IPS-18c (cell line): Measurements from ENCODE around the gene IL3RA.
"Not testable (repeated sequence)": the region's sequence is repeated elsewhere in the genome, so short reads cannot be mapped to it uniquely, and the experiment has no call there.

ENCODE experiments used
- H3K4me3 ChIP-seq: 2 replicates; pipeline ENCODE4 v1.7.0; 2013; ENCODE audit warnings: low read depth, mild to moderate bottlenecking, low read length, moderate library complexity; ENCODE audit not compliant: insufficient read depth
- H3K9me3 ChIP-seq: one replicate; pipeline ENCODE4 v1.6.1; 2013; ENCODE audit warnings: mild to moderate bottlenecking, low read length, moderate library complexity; ENCODE audit not compliant: control insufficient read depth, insufficient read depth

Gene IL3RA

DNA sequence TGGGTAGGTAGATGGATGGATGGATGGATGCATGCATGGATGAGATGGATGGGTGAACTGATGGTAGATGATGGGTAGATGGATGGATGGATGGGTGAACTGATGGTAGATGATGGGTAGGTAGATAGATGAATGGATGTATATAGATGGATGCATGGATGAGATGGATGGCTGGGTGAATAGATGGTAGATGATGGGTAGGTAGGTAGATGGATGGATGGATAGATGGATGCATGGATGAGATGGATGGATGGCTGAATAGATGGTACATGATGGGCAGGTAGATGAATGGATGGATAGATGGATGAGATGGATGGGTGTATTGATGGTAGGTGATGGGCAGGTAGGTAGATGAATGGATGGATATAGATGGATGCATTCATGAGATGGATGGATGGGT is 70.5 kb downstream of the IL3RA start:
- H3K4me3 ChIP-seq, result no peak overlapping the region

DNA sequence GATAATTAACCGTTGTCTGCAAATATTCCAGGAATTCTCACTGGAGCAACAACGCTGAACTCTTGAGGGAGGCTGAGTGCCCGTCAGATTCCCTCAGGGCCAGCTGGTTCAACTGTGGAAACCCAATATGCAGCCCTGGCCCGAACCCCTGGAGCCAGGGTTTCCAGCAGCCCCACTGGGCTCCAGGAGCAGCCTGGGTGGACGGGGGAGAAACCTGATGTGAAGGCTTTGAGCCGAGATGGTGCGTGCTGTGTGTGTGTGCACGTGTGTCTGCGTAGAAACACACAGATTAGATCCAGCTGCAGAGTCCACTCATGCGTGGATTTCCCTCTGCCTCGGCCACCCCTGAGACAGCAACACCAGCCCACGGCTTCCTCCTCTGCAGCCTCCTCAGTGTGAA is 74.7 kb downstream of the IL3RA start:
- no peaks in the 10 kb centered on the region for H3K9me3 ChIP-seq
- no peak overlapping the region for H3K4me3 ChIP-seq

More for the DNA sequence above, 70.5 kb downstream of the IL3RA start:
- H3K9me3 ChIP-seq, result no peaks in the 10 kb centered on the region

GRCh38 chrX:1412551-1413161 is 76.1 kb downstream of the IL3RA start:
- no peaks in the 10 kb centered on the region for H3K9me3 ChIP-seq
- no peak overlapping the region for H3K4me3 ChIP-seq

DNA sequence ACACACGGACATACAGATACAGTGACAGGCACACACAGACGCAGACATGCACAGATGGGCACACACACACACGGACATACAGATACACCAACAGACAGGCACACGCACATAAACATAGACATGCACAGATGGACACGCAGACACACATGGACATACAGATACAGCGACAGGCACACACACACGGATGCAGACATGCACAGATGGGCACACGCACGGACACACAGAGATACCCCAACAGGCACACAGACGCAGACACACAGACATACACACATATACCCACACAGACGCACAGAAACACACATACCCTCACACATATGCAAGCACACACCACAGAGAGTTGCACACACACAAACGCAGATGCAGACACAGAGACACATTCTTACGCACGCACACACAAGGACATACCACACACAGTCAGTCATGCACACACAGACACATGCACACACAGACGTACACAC is 79.8 kb downstream of the IL3RA start:
- Histone ChIP-seq H3K4me3 (no peak overlapping the region), H3K9me3 (no peaks in the 10 kb centered on the region)

GRCh38 chrX:1416965-1417760 is 80.6 kb downstream of the IL3RA start:
- no peak overlapping the region for H3K4me3 ChIP-seq

GRCh38 chrX:1417921-1418771 is 81.6 kb downstream of the IL3RA start:
- H3K9me3 ChIP-seq, result peaks cover 4% of the 10 kb centered on the region
- no peak overlapping the region for H3K4me3 ChIP-seq

More at GRCh38 chrX:1416965-1417760, 80.6 kb downstream of the IL3RA start:
- H3K9me3 ChIP-seq, result no peaks in the 10 kb centered on the region

GRCh38 chrX:1418901-1419544 is 82.4 kb downstream of the IL3RA start:
- peaks cover 4% of the 10 kb centered on the region for H3K9me3 ChIP-seq
- H3K4me3 ChIP-seq, result no peak overlapping the region

DNA sequence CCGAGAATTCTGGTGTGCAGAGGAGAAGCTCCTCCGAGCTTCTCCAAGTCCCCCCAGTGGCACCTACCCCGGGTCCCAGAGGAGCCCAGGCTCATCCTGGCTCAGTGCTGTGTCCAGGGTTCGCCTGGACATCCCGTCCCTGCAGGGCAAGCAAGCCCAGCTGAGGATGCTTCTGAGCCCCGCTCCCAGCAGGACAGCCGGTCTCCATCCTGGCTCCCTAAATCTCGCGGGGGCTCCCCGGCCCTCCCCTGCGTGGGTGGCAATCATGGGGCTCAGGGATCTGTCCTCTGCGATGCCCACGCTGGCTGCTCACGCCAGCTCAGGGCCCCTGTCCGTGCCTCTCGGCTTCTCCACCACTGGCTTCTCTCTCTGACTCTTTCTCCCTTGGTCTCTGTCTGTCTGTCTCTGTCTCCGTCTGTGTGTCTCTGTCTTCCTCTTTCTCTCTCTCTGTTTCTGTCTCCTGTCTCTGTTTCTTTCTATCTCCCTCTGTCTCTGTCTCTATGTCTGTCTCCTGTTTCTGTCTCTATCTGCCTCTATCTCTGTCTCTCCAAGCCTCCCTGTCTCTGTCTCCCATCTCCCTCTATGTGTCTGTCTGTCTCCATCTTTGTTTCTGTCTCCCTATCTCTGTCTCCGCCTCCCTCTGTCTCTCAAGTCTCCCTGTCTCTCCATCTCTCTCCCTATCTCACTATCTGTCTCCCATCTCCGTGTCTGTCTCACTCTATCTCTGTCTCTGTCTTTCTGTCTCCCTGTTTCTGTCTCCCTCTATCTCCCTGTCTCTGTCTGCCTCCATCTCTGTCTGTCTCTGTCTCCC is 83.2 kb downstream of the IL3RA start:
- no peak overlapping the region for H3K4me3 ChIP-seq
- peaks cover 4% of the 10 kb centered on the region for H3K9me3 ChIP-seq

DNA sequence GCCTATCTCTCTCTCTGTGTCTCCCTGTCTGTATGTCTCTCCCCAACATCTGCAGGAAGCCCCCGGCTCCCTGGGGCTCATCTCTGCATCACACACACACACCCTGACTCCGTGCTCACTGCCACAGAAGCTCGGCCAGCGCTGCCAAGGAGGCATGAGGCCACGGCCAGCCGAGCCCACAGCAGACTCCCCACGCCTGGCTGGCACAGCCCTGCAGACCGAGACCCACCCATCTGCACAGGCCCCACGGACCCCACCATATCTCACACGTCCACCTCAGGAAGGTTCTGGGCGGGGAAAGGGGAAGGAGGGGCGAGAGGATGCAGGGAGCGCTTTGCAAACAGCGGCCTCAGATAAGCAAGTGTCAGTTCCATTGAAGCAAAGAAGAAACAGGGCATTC is 83.8 kb downstream of the IL3RA start:
- Histone ChIP-seq H3K9me3 (peaks cover 4% of the 10 kb centered on the region), H3K4me3 (no peak overlapping the region)

GRCh38 chrX:1421433-1422134 is 85.0 kb downstream of the IL3RA start:
- Histone ChIP-seq H3K9me3 (peaks cover 4% of the 10 kb centered on the region), H3K4me3 (no peak overlapping the region)

DNA sequence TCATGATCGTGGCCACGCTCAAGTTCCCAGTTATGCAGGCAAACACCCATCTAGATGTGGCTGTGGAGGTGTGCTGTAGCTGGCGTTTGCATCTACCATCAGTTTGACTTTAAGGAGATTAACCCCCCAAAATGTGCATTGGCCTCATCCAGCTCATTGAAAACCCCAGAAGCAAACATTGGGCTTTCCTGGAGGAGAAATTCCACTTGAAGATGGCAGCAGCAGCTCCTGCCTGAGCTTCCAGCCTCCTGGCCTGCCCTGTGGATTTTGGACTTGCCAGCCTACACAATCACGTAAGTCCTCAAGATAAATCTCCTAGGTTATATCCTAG is 85.5 kb downstream of the IL3RA start:
- Histone ChIP-seq H3K9me3 (peaks cover 4% of the 10 kb centered on the region), H3K4me3 (no peak overlapping the region)

DNA sequence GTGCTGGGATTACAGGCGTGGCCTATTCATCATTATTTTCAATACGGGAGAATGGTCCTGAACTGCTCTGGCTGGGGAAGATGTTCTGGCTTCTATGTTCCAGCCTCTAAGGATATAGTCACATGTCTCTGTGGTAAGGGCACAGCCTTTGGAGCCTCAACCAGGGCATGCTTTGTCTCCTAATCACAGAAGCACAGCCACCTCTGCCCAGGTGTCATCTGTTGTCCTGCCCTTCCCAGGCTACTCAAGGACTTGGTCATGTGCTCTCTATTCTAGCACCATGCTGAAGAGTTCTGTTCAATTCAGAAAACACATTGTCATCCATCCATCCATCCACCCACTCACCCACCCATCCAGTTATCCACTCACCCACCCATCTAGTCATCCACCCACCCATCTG is 86.6 kb downstream of the IL3RA start:
- H3K9me3 ChIP-seq, result peaks cover 4% of the 10 kb centered on the region

GRCh38 chrX:1424147-1424851 is 87.7 kb downstream of the IL3RA start:
- Histone ChIP-seq H3K4me3 (no peak overlapping the region), H3K9me3 (peaks cover 4% of the 10 kb centered on the region)

More for the DNA sequence above, 86.6 kb downstream of the IL3RA start:
- H3K4me3 ChIP-seq, result no peak overlapping the region

DNA sequence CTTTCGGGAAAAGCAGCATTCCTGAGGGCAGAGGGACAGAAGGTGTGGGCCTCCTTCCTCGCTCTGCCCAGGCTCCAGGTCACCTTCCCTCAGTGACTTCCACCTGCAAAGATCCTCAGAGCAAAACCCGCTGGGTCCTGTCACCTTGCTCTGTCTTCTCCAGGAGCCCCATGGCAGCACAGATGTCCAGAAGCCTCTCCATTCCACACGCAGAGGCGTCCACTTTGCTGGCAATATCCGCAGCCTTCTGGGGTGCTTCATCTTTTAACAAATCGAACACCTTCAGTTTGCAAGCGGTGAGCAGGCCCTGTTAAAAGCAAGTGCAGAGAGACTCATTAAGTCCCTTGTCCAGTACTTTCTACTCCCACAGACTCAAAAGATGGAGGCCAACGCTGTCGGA is 88.8 kb downstream of the IL3RA start:
- H3K9me3 ChIP-seq, result peaks cover 4% of the 10 kb centered on the region

GRCh38 chrX:1426321-1426720 is 89.7 kb downstream of the IL3RA start:
- not testable (repeated sequence) for H3K4me3 ChIP-seq, H3K9me3 ChIP-seq

More for the DNA sequence above, 88.8 kb downstream of the IL3RA start:
- H3K4me3 ChIP-seq, result no peak overlapping the region

DNA sequence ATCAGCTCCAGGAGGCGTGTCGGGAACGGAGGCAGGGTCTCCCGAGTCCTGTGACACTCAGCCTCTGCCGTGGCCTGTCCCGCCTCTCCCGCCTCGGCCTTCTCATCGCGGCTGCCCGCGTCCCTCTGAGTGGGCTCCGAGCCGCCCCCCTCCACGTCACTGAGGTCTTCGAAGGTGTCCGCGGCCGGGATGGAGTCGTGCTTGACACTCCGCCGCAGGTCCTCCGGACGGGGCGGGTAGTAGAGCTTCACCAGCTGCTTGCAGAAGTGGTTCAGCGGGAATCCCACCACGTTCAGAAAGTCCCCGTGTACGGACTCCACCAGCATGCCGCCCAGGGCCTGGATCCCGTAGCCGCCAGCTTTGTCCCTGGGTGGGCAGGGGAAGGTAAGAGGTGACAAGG is 91.2 kb downstream of the IL3RA start:
- no peak overlapping the region for H3K4me3 ChIP-seq
- H3K9me3 ChIP-seq, result no peaks in the 10 kb centered on the region
